Loucy (cell line): ENCODE results near the gene ZIC2.

Experiments
- H2AFZ ChIP-seq: fragments of 200-600 bp; sonication (generic); 2 replicates; pipeline ENCODE4 v1.6.0; 2016; ENCODE audit warnings: antibody characterized with exemption, mild to moderate bottlenecking, low read length, moderate library complexity
- H3F3A ChIP-seq: fragments of 200-600 bp; 2 replicates; pipeline ENCODE4 v1.6.0; 2016; ENCODE audit warnings: antibody characterized with exemption, low read depth, mild to moderate bottlenecking
- H3K27me3 ChIP-seq: fragments of 200-600 bp; sonication (generic); 2 replicates; pipeline ENCODE4 v1.6.1; 2014; ENCODE audit warnings: low read length, mild to moderate bottlenecking; ENCODE audit not compliant: insufficient read depth, poor library complexity, severe bottlenecking
- H3K36me3 ChIP-seq: fragments of 200-600 bp; sonication (generic); 2 replicates; pipeline ENCODE4 v1.6.1; 2016; ENCODE audit warnings: low read length; ENCODE audit not compliant: insufficient read depth
- H3K4me1 ChIP-seq: fragments of 200-600 bp; sonication (generic); 2 replicates; pipeline ENCODE4 v1.5.1; 2014; ENCODE audit warnings: low read length, mild to moderate bottlenecking; ENCODE audit not compliant: insufficient read depth, poor library complexity, severe bottlenecking
- H3K4me2 ChIP-seq: fragments of 200-600 bp; sonication (generic); 2 replicates; pipeline ENCODE4 v1.6.0; 2014; ENCODE audit warnings: antibody characterized with exemption, low read length, low read depth, mild to moderate bottlenecking; ENCODE audit not compliant: poor library complexity, severe bottlenecking
- H3K4me3 ChIP-seq: fragments of 200-600 bp; sonication (generic); 2 replicates; pipeline ENCODE4 v1.5.1; 2014; ENCODE audit warnings: low read length, mild to moderate bottlenecking, mixed read lengths; ENCODE audit not compliant: poor library complexity, severe bottlenecking
- H3K79me2 ChIP-seq: fragments of 200-600 bp; sonication (generic); 2 replicates; pipeline ENCODE4 v1.6.1; 2014; ENCODE audit warnings: low read length; ENCODE audit not compliant: insufficient read depth
- H3K9ac ChIP-seq: fragments of 200-600 bp; sonication (generic); 2 replicates; pipeline ENCODE4 v1.6.0; 2014; ENCODE audit warnings: mild to moderate bottlenecking, low read depth, low read length, moderate library complexity; ENCODE audit not compliant: poor library complexity, severe bottlenecking
- H3K9me2 ChIP-seq: fragments of 200-600 bp; sonication (generic); replicated peaks from 2 replicates; pipeline ENCODE4 v1.6.1; 2016; ENCODE audit warnings: low read depth, low read length, mixed read lengths
- H3K9me3 ChIP-seq: fragments of 200-600 bp; sonication (generic); 2 replicates; pipeline ENCODE4 v1.6.1; 2014; ENCODE audit warnings: mild to moderate bottlenecking, antibody characterized with exemption, low read length, low read depth; ENCODE audit not compliant: insufficient read depth
- H4K20me1 ChIP-seq: fragments of 200-600 bp; sonication (generic); 2 replicates; pipeline ENCODE4 v1.6.0; 2014; ENCODE audit warnings: antibody characterized with exemption, low read length, mild to moderate bottlenecking; ENCODE audit not compliant: insufficient read depth, poor library complexity, severe bottlenecking
- EZH2phosphoT487 ChIP-seq: fragments of 200-600 bp; IDR thresholded peaks from 2 replicates; pipeline ENCODE4 v1.6.1; 2018; ENCODE audit warnings: antibody characterized with exemption, mild to moderate bottlenecking, moderate library complexity, borderline replicate concordance
- TF ChIP-seq, protein P1 (sequence below): fragments of 200-600 bp; sonication (generic); conservative IDR thresholded peaks from 2 replicates; pipeline ENCODE4 v1.5.1; 2014; ENCODE audit warnings: mild to moderate bottlenecking, antibody characterized with exemption, low read length

The ZIC2 gene

DNA sequence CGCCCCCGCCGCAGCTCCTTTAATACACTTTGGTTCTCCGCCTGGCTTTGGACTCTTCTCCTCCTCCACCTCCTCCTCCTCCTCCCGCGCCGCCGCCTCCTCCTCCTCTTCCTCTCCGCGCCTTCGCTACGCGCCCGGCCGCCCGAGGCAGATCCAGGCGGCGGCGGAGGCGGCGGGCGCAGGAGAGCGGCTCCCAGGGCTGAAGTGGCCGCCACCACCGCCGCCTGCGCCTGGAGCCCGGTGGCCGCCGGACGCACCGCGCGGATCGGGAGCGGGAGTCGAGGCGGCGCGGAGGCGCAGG, at the start of gene ZIC2:
Gene ZIC2 (plus strand): TSS at position 50 of the 301 bp plus-strand sequence. CDS start 281 bp downstream, outside the sequence.
- TF ChIP-seq, protein P1, sequence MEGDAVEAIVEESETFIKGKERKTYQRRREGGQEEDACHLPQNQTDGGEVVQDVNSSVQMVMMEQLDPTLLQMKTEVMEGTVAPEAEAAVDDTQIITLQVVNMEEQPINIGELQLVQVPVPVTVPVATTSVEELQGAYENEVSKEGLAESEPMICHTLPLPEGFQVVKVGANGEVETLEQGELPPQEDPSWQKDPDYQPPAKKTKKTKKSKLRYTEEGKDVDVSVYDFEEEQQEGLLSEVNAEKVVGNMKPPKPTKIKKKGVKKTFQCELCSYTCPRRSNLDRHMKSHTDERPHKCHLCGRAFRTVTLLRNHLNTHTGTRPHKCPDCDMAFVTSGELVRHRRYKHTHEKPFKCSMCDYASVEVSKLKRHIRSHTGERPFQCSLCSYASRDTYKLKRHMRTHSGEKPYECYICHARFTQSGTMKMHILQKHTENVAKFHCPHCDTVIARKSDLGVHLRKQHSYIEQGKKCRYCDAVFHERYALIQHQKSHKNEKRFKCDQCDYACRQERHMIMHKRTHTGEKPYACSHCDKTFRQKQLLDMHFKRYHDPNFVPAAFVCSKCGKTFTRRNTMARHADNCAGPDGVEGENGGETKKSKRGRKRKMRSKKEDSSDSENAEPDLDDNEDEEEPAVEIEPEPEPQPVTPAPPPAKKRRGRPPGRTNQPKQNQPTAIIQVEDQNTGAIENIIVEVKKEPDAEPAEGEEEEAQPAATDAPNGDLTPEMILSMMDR = no peak
- TF ChIP-seq EZH2phosphoT487 = no peak
- no peaks in the 10 kb centered on the region for H3K9me3 ChIP-seq
- H3F3A ChIP-seq = no peaks in the 10 kb centered on the region
- no peaks in the 10 kb centered on the region for H3K79me2 ChIP-seq
- no peaks in the 10 kb centered on the region for H3K27me3 ChIP-seq
- no peak within 1 kb of the TSS for H3K4me2 ChIP-seq
- H3K9ac ChIP-seq = no peak within 1 kb of the TSS
- no peaks in the 10 kb centered on the region for H4K20me1 ChIP-seq
- H3K9me2 ChIP-seq = no peaks in the 10 kb centered on the region
- H3K4me1 ChIP-seq = peaks cover 12% of the 10 kb centered on the region
- H3K4me3 ChIP-seq = no peak within 1 kb of the TSS
- H2AFZ ChIP-seq = no peak within 1 kb of the TSS
- no peaks in the 10 kb centered on the region for H3K36me3 ChIP-seq

DNA sequence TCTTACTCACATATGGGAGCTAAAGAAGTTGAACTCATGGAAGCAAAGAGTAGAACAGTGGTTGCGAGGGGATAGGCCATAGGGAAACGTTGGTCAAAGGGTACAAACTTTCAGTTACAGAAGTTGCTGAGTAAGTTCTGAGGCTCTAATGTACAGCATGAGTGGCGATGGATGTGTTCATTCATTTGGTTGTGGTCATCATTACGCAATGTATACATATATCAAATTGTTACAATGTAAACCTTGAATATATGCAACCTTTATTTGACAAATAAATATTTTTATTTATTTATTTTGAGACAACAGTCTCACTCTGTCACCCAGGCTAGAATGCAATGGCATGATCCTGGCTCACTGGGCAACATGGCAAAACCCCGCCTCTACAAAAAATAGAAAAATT, 48.7 kb upstream of the ZIC2 start:
- no peaks in the 10 kb centered on the region for H3K9me3 ChIP-seq
- no peaks in the 10 kb centered on the region for H3K9me2 ChIP-seq
- no peak overlapping the region for H2AFZ ChIP-seq
- no peaks in the 10 kb centered on the region for H3K79me2 ChIP-seq
- no peaks in the 10 kb centered on the region for H3K27me3 ChIP-seq
- no peak overlapping the region for H3K4me2 ChIP-seq
- H3K36me3 ChIP-seq = no peaks in the 10 kb centered on the region
- no peak overlapping the region for H3K4me3 ChIP-seq
- TF ChIP-seq, protein P1 = no peak
- no peak for TF ChIP-seq EZH2phosphoT487
- H3K9ac ChIP-seq = no peak overlapping the region
- H3F3A ChIP-seq = no peaks in the 10 kb centered on the region
- no peaks in the 10 kb centered on the region for H3K4me1 ChIP-seq
- no peaks in the 10 kb centered on the region for H4K20me1 ChIP-seq

DNA sequence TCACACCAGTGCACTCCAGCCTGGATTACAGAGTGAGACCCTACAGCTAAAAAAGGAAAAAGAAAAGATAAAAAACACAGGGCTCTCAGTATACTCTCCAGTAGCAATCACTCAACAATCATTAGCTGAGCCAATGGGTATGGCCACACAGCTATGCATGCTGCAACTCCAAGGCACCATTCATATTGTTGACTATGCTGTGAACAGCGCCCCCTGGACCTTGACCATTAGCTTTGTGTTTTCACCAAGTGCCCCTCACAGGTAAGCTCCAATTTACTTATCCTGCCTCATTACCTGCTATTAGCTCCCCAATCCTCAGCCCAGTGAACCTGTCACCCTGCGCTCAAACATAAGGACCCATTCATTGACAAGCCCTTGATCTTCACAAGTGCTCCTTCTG, 45.8 kb upstream of the ZIC2 start:
- H3K9me3 ChIP-seq = no peaks in the 10 kb centered on the region
- no peaks in the 10 kb centered on the region for H3K79me2 ChIP-seq
- no peaks in the 10 kb centered on the region for H3K36me3 ChIP-seq
- no peaks in the 10 kb centered on the region for H4K20me1 ChIP-seq
- no peaks in the 10 kb centered on the region for H3K27me3 ChIP-seq
- no peak overlapping the region for H2AFZ ChIP-seq
- H3K4me3 ChIP-seq = no peak overlapping the region
- H3K9me2 ChIP-seq = no peaks in the 10 kb centered on the region
- no peak overlapping the region for H3K9ac ChIP-seq
- no peak for TF ChIP-seq EZH2phosphoT487
- TF ChIP-seq, protein P1 = peak; percentile 50
- no peaks in the 10 kb centered on the region for H3K4me1 ChIP-seq
- H3K4me2 ChIP-seq = no peak overlapping the region
- no peaks in the 10 kb centered on the region for H3F3A ChIP-seq
